Fibroblast of mammary gland (primary cell): ENCODE data around the gene DEAF1.

Experiments
- DNase-seq: peaks from one replicate; pipeline ENCODE4 v3.0.0-alpha.2; 2010; ENCODE audit warnings: low read depth
- H3K4me3 ChIP-seq: 2 replicates; pipeline ENCODE4 v1.5.1; 2011; ENCODE audit warnings: low read depth, mild to moderate bottlenecking, low read length, moderate library complexity; ENCODE audit not compliant: control insufficient read depth
- TF ChIP-seq, protein P1 (sequence below): conservative IDR thresholded peaks from 2 replicates; pipeline ENCODE4 v1.5.1; 2011; ENCODE audit warnings: low read depth, low read length, inconsistent platforms; ENCODE audit not compliant: control insufficient read depth, insufficient read depth

Gene DEAF1

DNA sequence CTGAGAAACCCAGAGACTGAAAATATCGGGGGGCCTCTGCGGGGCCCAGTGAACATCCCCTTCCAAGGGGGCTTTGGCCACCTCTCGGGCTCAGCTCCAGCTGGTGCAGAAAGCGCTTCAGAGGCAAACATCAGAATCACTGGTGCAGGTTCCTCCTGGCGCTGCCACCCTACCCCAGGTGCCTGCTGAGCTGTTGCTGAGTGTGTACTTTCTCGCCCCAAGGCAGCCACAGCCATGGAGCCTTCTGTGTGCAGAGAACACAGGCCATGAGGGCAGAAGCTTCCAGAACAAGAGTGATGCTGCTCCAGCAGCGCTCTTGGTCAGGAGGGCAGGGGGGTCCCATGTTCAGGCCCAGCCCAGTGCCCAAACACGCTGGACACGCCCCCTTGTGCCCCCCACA is 51.7 kb downstream of the DEAF1 start:
- no peak overlapping the region for H3K4me3 ChIP-seq
- no peak for DNase-seq
- TF ChIP-seq, protein P1, sequence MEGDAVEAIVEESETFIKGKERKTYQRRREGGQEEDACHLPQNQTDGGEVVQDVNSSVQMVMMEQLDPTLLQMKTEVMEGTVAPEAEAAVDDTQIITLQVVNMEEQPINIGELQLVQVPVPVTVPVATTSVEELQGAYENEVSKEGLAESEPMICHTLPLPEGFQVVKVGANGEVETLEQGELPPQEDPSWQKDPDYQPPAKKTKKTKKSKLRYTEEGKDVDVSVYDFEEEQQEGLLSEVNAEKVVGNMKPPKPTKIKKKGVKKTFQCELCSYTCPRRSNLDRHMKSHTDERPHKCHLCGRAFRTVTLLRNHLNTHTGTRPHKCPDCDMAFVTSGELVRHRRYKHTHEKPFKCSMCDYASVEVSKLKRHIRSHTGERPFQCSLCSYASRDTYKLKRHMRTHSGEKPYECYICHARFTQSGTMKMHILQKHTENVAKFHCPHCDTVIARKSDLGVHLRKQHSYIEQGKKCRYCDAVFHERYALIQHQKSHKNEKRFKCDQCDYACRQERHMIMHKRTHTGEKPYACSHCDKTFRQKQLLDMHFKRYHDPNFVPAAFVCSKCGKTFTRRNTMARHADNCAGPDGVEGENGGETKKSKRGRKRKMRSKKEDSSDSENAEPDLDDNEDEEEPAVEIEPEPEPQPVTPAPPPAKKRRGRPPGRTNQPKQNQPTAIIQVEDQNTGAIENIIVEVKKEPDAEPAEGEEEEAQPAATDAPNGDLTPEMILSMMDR = no peak

DNA sequence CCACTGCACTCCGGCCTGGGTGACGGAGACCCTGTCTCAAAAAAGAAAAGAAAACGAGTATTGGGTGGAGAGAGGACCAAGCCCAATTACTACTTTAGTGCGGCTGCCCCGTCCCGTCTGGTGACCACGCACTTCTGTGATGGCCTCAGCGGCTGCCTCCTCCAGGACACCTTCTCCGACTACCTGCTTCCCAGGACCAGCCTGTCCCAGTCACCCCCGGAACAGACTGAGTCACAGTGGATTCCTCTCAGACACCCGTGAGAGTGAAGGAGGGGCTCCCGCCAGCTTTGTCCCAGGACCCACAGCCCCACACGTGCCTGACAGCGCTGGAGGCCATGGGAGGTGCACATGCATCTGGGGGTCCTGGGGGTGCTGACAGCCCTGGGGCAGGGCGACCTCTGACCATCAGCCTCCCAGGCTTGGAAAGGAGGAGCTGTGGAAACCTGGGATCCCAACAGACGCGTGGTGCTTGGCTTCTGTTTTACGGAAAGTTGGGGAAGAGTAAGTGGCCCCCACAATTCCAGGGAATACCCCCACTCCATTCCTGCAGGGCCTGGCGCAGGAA is 53.1 kb downstream of the DEAF1 start:
- TF ChIP-seq, protein P1 = no peak
- DNase-seq = no peak
- H3K4me3 ChIP-seq = no peak overlapping the region

DNA sequence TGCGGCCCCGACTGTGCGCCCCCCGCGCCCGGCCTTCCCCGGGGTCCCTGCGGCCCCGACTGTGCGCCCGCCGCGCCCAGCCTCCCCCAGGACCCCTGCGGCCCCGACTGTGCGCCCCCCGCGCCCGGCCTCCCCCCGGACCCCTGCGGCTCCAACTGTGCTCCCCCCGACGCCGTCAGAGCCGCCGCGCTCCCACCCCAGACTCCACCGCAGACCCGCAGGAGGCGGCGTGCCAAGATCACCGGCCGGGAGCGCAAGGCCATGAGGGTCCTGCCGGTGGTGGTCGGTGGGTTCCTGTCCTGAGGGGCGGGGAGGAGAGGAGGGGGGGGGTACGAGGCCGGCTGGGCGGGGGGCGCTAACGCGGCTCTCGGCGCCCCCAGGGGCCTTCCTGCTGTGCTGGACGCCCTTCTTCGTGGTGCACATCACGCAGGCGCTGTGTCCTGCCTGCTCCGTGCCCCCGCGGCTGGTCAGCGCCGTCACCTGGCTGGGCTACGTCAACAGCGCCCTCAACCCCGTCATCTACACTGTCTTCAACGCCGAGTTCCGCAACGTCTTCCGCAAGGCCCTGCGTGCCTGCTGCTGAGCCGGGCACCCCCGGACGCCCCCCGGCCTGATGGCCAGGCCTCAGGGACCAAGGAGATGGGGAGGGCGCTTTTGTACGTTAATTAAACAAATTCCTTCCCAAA is 54.9 kb downstream of the DEAF1 start:
- DNase-seq = no peak
- TF ChIP-seq, protein P1 = no peak
- no peak overlapping the region for H3K4me3 ChIP-seq

DNA sequence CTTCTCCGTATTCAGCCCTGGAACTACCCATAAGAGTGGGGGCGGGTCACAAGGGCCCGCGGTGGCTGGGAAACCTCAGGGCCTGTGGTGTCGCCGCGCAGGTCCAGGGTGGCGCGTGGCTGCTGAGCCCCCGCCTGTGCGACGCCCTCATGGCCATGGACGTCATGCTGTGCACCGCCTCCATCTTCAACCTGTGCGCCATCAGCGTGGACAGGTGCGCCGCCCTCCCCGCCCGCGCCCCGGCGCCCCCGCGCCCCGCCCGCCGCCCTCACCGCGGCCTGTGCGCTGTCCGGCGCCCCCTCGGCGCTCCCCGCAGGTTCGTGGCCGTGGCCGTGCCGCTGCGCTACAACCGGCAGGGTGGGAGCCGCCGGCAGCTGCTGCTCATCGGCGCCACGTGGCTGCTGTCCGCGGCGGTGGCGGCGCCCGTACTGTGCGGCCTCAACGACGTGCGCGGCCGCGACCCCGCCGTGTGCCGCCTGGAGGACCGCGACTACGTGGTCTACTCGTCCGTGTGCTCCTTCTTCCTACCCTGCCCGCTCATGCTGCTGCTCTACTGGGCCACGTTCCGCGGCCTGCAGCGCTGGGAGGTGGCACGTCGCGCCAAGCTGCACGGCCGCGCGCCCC is 55.6 kb downstream of the DEAF1 start:
- no peak for DNase-seq
- H3K4me3 ChIP-seq = no peak overlapping the region

DNA sequence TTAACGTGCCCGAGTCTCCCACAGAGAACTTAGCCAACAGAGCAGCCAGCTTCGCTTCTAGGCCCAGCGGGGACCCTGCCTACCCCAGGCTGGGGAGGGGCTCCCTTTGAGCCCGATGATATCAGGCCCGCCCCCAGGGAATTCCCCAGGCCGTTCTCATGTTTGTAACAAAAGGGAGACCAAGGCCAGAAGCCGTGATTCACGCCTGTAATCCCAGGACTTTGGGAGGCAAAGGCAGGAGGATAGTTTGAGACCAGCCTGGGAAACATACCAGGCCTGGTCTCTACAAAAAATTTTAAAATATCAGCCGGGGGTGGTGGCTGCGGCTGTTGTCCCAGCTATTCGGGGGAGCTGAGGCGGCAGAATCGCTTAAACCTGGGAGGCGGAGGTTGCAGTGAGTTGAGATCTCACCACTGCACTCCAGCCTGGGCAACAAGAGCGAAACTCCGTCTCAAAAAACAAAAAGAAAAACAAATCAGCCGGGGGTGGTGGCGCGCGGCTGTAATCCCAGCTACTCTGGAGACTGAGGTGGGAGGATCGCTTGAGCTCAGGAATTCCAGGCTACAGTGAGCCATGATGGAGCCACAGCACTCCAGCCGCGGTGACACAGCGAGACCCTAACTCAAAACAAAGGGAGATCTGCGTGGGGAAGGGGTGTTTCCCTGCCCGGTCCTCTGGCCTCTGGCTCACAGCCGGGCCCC is 56.2 kb downstream of the DEAF1 start:
- DNase-seq = no peak
- TF ChIP-seq, protein P1 = no peak

More for the DNA sequence above, 55.6 kb downstream of the DEAF1 start:
- TF ChIP-seq, protein P1 = no peak

DNA sequence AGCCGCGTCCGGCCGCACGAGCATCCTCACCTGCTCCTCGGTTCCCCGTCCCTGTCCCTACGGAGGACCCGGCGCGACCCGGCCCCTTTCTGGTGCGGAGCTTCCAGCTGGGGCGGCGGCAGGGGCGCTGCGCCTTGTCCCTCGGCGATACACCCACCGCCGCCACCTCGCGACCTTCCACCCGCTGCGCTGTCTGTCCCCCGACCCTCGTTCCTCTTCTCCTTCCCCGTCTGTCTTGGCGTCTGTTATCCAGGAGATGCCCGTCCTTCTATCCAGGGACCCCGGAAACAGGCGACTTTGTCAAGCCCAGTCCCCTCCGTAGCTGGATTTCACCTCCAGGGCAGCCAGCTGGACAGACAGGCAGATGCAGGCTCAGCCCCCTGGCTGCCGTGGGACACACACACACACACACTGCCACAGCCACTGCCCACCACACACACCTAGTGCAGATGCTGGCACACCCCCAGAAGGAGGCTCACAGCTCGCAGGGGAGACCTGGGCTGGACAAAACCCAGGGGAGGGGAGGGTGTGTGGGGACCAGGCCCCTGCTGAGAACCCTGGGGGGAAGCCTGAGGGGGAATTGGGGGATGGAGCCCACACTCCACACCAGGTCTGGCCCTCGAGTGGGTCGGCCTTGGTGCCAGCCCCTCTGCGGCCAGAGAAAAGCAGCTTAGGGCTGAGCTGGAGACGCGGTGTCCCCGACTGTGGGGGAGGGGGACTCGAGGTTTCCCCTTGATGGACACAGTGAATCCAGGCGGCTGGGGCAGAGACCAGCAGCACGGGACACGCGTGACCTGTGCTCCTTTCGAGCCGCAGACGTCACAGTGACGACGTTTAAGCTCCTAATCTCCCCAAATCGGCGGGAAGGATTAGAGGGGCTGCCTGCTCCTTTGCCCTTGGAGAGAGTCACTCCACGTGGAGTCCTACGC is 57.2 kb downstream of the DEAF1 start:
- H3K4me3 ChIP-seq = no peak overlapping the region
- no peak for DNase-seq
- TF ChIP-seq, protein P1 = no peak

More for the DNA sequence above, 56.2 kb downstream of the DEAF1 start:
- no peak overlapping the region for H3K4me3 ChIP-seq
